ENCODE data around the gene OS9.

The OS9 gene

DNA sequence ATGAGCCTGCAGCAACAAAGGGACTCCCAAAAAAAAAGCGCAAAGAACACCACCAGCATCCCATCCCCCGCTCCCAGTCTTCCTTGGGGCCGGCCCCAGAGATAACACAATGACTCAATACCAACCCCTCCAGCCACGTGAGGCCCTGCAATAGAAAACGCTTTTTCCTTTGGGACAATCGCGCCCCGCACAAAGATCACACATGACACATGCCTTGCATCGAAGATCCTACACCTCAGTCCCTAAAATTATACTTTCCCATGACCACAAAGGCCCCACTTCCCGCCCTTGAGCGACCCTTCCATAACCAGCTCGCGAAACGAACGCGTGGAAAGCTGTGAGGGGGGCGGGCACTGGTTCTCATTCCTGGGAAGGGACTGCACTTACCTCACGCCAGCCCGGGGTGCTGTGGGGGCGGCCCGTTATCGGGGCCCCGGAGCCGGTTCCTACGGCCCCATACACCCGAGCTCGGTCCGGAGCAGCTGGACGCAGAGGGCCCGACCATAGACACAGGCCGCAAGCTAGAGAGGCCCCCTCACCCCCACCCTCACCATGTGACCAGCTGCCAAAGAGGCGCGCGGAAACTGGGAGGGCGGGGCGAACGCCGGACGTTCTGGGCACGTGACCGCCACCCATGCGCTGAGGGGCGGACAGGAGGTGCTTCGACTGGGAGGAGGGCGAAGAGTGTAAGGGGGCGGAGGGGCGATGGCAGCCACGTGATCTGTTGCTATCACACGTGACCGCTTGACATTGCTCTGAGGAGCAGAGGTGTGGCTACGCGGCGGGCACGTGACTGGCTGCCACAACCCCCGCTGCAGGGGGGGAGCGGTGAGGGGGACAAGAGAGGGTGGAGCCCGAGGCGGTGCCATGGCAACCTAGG, 58.1 kb downstream of the OS9 start, which contains the start of gene CDK4:
CDK4 (minus strand) TSS at position 523 of the 880 bp plus-strand sequence. CDS start 593 bp downstream, outside the sequence.
- peak; percentile 100 for DNase-seq (ENCODE audit: low spot score)

DNA sequence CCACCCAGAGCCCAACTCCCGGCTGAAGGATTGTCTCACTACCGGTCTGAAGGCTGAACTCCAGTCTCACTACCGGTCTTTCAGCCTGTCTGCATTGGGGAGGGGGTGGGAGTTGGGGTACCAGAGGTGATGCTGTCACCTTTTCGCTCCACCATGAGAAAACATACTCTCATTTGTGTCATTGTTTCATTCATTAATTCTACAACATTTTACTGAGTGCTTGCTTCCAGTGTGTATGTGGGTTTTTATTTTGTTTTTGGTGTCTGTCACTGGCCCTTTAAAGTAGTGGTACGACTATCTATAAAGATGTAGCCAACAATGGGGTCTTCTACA, 58.7 kb downstream of the OS9 start:
- no peak for DNase-seq (ENCODE audit: low spot score)

DNA sequence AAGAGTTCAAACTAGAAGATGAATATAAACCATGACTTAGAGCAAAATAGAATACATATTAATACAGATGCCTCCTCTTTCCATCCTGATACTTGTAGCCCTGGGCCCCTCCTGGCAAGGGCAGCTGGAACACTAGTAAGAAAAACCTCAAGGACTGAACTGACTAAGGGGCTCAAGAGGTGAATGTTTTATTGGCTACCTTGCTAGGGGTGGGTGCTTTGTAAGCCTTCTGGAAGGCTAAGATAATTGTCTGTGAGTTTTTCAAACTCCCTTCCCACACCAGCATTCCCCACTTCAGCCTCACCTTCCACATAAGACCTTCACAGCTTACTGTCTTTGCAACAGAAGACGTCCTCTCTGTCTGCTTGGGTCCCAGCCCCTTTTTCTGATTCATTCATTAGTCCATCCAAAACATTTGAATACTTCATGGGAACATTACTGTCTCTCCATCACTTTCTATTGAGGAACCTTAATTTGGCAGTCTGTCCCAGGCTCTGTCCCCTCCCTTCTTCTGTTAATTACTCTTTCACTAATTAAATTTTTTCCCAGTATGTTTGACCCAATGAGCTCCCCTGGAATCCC, 59.9 kb downstream of the OS9 start:
- DNase-seq (ENCODE audit: low spot score), result no peak

DNA sequence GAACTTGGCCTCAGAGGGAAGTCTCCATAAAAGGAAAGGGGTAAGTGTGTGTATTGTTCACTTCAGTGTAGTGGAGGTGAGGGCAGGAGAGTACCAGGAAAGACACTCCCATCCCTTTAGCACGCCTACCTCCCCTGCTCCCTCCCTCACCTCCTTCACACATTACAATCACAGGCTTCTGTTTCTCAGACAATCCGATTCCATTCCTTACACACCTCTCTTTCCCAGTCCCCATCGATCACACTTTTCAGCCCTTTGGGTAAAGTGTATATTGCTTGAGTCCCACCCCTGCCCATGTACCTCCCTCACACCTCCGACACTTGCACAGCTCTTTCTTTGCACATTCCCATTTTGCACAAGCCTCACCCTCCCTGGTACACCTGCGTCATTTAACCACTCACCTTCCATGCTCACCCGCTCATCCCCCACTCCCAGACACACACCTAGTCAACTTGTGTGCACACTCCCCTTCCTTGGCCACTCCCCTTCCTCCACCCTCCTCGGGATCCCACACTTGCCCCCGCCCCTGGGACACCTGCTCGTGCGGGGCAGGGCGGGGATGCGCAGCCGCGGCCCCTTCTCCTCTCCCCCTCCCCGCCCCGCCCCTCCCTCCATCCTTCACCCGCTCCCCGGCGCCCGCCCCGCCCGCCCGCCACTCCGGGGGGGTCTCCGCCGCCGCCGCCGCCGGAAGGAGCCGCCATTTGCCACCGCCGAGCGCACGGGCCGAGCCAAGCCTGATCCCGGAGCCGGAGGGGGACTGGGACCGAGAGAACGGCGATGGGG, 60.7 kb downstream of the OS9 start, which contains the start of gene MARCHF9:
MARCHF9 (plus strand) TSS at position 693 of the 783 bp plus-strand sequence. CDS start 426 bp downstream, outside the sequence.
- no peak for DNase-seq (ENCODE audit: low spot score)

DNA sequence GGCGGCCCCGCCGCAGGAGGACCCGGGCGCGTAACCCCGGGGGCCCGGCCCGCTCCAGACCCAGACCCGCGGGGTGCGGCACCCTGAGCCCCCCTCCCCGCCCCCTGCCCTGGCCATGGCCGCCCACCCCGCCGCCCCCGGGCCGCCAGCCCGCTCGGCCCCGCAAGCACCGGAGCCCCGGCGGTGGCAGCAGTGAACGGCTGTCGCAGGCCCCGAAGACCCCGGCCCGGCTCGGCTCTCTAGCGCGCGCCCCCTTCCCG, 61.2 kb downstream of the OS9 start:
- no peak for DNase-seq (ENCODE audit: low spot score)

DNA sequence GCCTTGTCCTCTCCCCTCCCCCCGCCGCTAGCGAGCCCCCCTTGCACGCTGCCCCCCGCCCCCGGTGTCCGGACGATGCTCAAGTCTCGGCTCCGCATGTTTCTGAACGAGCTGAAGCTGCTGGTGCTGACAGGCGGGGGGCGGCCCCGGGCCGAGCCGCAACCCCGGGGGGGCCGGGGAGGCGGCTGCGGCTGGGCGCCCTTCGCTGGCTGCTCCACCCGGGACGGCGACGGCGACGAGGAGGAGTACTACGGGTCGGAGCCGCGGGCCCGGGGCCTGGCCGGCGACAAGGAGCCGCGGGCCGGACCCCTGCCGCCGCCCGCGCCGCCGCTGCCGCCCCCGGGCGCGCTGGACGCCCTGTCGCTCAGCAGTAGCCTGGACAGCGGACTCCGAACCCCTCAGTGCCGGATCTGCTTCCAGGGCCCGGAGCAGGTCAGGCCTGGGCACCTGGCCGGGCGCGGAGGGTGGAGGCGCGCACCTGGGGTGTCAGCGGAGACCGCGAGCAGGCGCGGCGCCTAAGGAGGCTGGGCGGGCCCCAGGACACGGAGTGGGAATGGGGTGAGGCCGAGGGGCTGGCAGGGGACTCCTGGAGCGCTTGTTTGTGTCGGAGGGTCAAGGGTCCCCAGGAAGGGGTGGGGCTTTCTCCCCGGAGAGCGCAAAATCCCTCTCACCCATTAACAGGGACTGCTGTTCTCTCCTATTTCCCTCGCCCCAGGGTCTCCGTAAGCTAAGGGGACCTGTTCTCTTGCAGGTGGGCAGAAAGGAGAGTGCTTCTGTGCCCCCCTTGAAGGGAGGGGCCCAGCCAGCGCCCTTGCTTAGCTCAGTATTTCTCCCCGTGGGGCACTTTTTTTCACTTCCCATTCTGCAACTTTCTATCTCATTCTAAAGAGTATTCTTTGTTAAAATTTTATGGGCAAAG, 61.8 kb downstream of the OS9 start:
- no peak for DNase-seq (ENCODE audit: low spot score)

DNA sequence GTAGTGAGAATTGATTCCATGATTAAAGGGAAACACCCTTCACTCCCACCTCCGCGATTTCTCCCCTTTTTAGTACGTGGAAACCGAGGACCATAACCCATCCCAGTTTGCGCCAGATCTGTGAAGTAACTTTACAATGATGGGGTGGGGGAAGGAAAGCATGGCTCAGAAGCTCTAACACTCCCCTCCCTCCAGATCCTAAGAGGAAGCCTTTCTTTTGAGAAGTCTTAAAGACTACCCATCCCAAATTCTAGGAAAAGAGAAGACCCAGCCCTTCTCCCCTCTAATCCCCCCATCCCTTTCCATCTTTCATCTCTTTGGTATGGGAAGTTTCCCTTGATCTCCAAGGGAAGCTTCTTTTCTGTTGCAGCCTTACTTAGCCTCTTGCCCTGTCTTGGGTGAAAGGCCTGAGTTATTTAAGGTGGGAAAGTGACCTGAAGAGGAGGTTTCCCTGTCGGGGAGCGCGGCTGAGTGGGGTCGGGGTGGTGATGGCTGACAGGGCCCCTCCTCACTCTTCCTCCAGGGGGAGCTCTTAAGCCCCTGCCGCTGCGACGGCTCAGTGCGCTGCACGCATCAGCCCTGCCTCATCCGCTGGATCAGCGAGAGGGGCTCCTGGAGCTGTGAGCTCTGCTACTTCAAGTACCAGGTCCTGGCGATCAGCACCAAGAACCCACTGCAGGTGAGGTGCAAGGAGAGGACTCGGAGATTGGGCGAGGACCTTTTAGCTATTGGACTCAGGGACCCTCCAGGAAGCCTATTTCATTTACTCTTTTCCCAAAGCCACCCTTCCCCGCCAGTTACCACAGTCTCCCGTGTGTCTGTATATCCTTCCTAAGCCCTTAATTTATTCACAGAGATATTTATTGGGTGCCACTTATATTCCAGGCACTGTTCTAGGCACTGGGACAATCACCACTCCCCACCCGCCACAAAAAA, 62.7 kb downstream of the OS9 start:
- DNase-seq (ENCODE audit: low spot score), result no peak

DNA sequence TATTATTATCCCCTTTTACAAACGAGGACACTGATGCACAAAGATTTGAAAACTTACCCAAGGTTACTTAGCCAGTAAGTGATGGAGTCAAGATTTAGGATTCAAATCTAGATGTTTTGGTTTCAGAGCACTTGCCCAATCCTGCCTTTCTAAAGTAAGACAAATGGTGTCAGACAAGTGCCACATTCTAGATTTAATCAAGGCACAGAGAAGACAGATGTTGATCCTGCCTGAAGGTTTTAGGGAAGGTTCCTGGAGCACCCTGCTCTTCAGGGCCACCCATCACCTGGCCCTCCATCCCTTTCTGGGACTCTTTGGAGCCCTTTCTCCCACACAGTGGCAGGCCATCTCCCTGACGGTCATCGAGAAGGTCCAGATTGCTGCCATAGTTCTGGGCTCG, 63.8 kb downstream of the OS9 start:
- no peak for DNase-seq (ENCODE audit: low spot score)

DNA sequence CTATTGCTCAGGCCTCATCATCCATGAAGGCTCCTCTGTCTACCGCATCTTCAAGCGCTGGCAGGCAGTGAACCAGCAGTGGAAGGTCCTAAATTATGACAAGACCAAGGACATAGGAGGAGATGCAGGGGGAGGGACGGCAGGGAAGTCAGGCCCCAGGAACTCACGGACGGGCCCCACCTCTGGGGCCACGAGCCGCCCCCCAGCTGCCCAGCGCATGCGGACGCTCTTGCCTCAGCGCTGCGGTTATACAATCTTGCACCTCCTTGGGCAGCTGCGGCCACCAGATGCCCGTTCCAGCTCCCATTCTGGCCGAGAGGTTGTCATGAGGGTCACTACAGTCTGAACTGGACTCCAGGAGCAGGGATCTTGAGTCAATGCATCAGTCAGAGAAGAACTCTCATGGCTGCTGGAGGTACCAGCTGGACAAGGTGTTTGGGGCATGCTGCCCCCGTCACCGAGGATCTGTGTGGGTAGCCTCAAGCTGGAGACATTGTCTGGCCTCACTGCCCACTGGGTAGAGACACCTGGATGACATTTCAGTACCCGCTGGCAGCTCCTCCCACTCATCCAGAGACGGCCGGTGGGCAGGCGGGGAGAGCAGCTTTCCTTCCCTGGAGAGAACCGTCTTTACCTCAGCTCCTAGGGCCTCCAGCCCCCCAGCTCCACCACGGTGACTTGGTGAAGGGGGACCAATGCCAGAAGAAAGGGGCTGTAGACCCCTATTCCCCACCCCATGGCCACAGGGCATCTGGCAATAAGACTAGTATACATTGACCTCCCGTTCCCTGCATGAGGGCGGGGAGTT, 64.8 kb downstream of the OS9 start:
- DNase-seq (ENCODE audit: low spot score), result no peak

DNA sequence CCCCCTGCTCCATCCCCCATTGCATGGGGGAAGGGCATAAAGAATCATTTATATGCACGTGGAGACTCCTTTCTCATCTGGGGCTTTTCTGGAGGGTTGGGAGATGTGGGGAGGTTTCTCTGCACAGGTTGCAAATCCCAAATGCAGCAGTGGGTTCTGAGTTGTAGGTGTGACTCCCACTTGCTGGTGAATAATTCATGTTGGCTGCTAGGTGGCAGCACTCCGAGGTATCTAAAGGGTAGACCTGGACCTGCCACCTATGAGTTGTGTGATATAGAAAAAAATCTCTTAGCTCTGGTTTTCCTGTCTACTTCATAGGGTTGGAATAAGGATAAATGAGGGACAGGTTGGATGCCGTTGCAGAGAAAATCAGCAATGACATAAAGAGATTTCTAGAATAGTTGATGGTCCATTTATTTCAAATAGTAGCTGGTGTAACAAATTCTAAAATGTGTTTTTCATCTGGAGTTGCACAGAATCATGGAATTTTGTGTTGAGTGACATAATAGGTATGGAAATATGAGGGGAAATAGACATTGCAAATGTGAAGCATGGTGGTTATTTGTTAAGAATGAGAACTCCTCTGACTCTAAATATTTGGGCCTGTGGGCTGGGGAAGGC, 65.5 kb downstream of the OS9 start:
- no peak for DNase-seq (ENCODE audit: low spot score)

DNA sequence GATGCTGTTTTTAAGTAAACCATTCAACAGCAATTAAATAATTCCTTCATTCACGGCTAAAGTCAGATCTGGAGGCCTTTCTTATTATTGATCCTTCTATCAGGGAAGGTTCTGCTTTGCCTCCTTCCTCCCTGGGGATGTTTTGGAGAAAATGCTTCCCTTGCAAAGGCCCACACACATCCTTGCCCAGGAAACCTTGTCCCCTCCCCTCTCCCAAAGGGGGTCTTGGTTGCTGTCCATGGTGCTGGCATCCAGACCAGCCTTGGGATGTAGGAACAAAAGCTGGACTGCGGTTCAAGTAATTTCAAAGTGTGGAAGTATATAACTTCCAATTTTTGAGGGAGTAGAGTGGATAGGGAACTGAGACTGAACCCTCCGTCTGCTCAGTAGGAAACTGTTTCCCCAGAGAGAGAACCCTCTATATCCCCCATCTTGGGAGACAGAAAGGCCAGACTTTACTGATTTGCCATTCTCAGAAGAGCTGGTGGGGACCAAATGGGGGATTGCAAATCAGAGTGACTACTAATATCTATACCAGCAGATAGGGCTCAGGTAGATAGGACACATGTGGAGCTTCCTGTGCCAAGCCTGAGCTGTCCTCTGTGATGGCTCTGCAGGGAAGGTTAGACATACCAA, 66.5 kb downstream of the OS9 start:
- DNase-seq (ENCODE audit: low spot score), result no peak

DNA sequence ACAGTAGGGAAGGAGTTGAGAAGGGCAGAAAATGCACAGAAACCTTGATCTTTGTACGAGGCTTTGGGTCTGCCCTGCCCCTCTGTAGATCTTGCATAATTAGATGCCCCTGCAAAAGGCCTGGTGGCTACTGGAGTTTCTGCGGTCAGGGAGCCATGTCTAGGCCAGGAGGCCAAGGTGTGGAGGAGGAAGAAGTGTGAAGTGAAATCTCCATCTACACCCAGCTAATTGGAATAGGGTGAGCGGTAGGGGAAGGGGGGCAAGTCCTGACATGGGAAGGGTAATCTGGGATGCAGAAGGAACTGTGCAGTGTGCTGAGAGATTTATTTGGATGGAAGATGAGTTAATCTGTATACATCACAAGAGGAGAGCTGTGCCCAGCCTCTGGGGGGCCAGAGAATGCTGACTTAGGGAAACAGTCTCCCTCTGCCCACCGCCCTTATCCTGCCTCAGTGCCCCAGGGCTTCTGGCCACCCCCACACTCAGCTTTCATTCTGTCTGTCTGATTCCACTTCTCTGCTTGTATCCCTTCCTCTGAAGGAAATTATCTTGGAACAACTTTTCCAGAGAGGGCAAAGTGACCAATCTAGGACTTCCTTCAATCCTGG, 67.6 kb downstream of the OS9 start:
- no peak for DNase-seq (ENCODE audit: low spot score)

DNA sequence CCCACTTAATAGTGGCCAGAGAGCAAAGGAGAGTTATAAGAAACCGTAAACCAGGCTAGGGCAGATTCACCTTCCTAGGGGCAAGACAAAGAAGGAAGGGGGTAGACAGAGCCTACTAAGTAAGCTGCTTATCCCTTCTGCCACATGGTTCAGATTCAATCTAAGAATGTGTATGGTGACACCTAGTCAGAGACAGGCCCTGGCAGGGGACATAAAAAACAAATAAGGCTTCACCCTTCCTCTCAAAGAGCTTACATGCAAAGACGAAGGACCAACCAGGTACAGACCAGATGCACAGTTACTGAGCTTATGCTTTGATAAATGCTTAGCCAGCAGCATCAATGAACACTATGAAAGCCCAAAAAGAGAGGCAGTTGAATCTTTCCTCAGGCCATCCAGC, 68.5 kb downstream of the OS9 start:
- DNase-seq (ENCODE audit: low spot score), result no peak

DNA sequence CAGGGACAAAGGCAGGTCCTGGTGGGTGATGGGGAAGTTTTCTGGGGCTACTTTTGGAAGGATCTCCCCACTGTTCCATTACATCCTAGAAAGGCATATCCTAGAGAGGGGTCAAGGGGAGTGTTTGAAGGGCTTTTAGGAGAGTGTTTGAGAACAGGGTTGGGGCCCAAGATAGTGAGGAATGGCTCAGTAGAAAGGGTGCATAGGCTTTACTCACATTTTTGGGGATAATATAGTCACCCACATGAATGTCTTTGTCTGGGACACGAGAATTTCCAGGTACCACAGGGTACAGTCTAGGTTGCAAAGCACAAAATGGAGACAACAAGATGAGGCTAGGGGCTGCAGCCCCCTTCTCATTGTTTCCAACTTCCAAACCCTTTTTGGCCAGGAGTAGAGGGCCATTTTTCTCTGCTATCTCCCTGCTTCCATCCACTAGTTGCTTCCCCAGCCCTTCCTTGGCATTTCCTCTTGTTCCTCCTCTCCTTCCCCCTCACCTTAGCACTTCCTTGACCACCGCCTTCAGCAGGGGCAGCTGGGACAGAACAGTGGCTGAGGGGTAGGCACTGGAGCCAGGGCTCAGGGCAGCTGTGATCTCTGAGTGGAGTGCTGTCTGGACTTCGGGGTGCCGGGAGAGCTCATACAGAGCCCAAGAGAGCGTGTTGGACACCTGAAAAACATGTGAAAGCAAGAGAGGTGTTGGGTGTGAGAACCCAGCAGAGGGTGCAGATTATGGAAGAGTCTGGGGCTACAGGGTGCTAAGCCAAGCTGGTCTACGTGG, 70.1 kb downstream of the OS9 start:
- DNase-seq (ENCODE audit: low spot score), result no peak

DNA sequence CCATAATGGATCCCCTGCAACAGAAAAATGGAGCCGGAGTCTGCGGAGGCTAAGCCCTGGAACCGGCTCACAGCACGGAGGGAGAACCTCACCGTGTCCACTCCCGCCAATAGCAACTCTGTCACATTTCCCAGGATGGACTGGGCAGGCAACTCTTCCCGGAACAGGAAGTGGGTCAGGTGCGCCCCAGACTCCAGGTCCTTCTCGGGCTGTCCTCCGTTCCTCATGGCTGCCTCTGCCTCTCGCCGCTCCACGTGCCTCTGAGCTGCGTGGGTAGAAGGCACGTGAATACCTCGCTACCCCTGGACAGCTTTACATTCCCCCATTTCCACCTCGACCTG, 70.7 kb downstream of the OS9 start:
- DNase-seq (ENCODE audit: low spot score), result no peak

DNA sequence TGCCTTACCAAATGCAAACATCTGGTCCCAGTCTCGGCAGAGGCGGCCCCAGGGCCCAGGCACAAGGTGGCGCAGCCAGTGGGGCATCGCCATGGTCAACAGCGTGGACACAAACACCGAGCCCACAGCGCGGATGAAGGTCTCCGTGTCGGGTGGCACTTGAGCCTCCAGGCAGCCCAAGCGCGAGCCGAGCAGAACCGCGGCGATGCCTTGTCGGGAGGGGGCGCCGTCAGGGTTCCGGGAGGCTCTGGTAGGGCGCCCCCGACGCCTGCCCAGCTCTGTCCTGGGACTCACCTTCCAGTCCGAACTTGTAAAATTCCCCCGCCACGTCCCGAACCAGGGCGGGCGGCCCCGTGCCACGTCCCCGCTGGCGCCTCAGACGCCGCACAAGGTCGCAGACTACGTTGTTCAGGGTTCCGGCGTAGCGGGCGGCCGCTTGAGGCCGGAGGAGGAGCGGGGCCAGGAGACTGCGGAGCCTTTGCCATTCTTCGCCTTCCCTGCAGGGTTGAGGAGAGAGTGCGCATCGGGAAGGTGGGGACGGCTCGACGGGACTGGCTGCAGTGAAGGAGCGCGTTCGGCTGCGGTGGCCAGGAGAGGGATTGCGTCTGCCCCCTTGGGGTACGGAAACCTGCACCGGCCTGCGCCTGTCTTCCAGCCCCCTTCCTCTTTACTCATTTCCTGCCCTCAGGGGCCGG, 71.2 kb downstream of the OS9 start:
- no peak for DNase-seq (ENCODE audit: low spot score)

All from globus pallidus (tissue), 1 donor.